ENCODE results near the gene CAPZA1. TPM values are rescaled to one million over a fixed set of nuclear protein-coding genes. Genes with fewer than 3 reads are reported as not detected.

The CAPZA1 gene
- total and polyA plus RNA-seq, 2 of the 8 experiments (the other 6 are each of a cell fraction or from before 2014, with no cell fraction given), result 48.9 to 107 TPM

DNA sequence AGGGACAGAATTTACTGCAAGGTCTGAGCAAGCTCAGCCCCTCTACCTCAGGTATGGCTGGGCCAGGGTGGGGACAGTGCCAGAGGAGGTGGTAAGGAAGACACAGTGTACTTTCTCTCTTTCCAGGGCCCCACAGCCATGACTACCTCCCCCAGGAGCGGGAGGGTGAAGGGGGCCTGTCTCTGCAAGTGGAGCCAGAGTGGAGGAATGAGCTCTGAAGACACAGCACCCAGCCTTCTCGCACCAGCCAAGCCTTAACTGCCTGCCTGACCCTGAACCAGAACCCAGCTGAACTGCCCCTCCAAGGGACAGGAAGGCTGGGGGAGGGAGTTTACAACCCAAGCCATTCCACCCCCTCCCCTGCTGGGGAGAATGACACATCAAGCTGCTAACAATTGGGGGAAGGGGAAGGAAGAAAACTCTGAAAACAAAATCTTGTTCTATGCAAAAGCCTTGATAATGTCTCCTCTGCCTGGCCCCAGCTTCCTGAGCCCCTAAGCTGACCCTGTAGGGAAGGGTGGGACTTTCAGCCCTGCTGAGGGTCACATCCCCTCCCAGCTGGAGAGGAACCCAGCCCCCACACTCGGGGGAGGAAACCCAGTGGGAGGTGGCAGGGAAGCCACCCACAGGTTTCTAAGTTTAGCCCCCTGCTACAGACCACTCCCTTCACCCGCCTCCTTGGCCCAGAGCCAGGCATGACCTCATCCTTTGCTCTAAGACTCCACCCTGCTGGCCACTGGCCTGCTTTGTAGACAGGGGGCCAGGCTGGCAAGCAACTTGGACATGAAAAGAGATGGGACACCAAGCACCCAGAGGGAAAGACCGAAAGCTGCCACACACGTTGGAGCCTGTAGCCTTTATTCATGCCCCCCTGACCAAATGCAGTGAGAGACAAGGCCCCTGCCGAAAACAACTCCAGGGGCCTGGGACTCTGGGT, 80.9 kb downstream of the CAPZA1 start (continued):
- no peak for TF ChIP-seq NANOG (IDR thresholded peaks at IDR 0.05; ENCODE audit: insufficient read depth, low read depth, low read length, poor library complexity, severe bottlenecking)
- TF ChIP-seq EZH2 (IDR thresholded peaks at IDR 0.05; ENCODE audit: low read depth, low read length, severe bottlenecking), result no peak
- no peak for TF ChIP-seq ZNF274 (IDR thresholded peaks at IDR 0.05; ENCODE audit: borderline replicate concordance, extremely low read depth, low read length)
- TF ChIP-seq SIX5 (IDR thresholded peaks at IDR 0.05; ENCODE audit: low read depth, low read length), result no peak
- TF ChIP-seq, protein P1, sequence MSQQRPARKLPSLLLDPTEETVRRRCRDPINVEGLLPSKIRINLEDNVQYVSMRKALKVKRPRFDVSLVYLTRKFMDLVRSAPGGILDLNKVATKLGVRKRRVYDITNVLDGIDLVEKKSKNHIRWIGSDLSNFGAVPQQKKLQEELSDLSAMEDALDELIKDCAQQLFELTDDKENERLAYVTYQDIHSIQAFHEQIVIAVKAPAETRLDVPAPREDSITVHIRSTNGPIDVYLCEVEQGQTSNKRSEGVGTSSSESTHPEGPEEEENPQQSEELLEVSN (IDR thresholded peaks at IDR 0.05), result no peak
- TF ChIP-seq TCF12 (IDR thresholded peaks at IDR 0.05; ENCODE audit: low read depth, low read length), result peak; percentile 56; the same call in 1 of the 2 replicates
- TF ChIP-seq GABPA (IDR thresholded peaks at IDR 0.05; ENCODE audit: borderline replicate concordance, insufficient read depth, low read length), result no peak
- TF ChIP-seq CHD1 (IDR thresholded peaks at IDR 0.05; ENCODE audit: low read depth, low read length), result no peak
- peak; percentile 85 for TF ChIP-seq POLR2AphosphoS5 (IDR thresholded peaks at IDR 0.05; ENCODE audit: low read depth, low read length)
- no peak for TF ChIP-seq CREB1 (IDR thresholded peaks at IDR 0.05)
- no peak for TF ChIP-seq TAF1 (IDR thresholded peaks at IDR 0.05; ENCODE audit: low read depth, low read length)
- no peak for TF ChIP-seq NRF1 (IDR thresholded peaks at IDR 0.05; ENCODE audit: low read depth, low read length)
